ENCODE measurements around the gene TMEM218. TPM values are rescaled to one million over a fixed set of nuclear protein-coding genes. Genes with fewer than 3 reads are reported as not detected.

Gene TMEM218
- total and polyA plus RNA-seq, 2 donors (not counting 3 experiments of a cell fraction or from before 2014, with no cell fraction given) = 23.8 to 45.1 TPM

DNA sequence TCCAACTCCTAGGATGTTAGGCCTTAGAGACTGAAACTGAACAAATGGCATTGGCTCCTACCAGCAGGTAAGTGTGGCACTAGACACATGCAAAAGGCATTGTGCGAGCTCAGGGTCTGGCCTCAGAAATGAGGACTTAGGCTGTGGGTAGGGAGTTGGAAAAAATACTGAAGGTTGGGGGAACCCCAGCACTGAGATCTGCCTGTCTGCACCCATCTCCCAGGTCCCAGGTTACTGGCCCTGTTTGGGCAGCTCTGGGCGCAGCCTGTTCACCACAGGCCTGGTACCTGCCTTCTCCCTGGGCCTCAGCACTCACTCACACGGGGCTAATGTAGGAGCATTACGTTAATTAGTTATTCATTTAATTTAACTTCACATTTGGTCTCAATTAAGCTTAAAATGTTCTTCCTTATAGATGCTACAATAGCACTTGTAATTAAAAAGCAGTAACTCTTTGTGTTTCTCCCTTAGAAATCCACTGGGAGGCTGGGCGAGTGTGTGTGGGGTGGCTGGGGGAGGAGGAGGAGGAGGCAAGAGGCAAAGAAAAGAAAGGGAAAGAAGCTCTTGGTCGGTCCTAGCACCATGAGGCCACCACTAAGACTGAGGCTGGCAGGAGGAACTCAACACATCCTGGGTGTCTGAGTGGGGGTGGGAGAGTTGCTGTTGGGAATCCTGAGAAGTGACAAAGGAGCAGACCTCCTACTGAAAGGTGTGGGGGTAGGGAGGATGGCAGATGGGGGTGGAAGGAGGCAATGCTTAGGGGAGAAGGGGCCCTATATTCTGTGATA is 19.4 kb downstream of the TMEM218 start:
- intact Hi-C loops (cut with micrococcal nuclease) = loop anchor here (1.0 to 10.0 kb wide), 8 partner anchors 19 to 783 kb away; partner anchors contain the start of genes PKNOX2 and TMEM218
- CTCF ChIA-PET = interaction anchor here (0.7 to 6.1 kb wide), 31 partner anchors 10 to 342 kb away, joined by 3 to 141 read pairs (median 8); partner anchors contain the start of genes PKNOX2, SLC37A2 and TMEM218

More for the DNA sequence above, 19.4 kb downstream of the TMEM218 start:
- no peak overlapping the region for H3K9ac ChIP-seq (replicated peaks; ENCODE audit: extremely low read depth, insufficient read depth, low read length)
- no peak for DNase-seq (ENCODE audit: low read depth, low spot score)
- H3K27me3 ChIP-seq (ENCODE audit: control insufficient read depth in 2 of 2, insufficient read depth in 2 of 2, low read length in 2 of 2) = no peaks in the 10 kb centered on the region
- dilution Hi-C loops (cut with MboI; ENCODE audit: extremely low pct_ligation_motif_present, low sequenced_read_pairs) = no loop called here
- FAIRE-seq = no peak
- POLR2A ChIA-PET = no interaction called here
- no peak for TF ChIP-seq POLR2A (IDR thresholded peaks at IDR 0.05; ENCODE audit: low read depth, low read length)
- no peak for TF ChIP-seq MYC (IDR thresholded peaks at IDR 0.05; ENCODE audit: low read depth, low read length)
- TF ChIP-seq, protein P1, sequence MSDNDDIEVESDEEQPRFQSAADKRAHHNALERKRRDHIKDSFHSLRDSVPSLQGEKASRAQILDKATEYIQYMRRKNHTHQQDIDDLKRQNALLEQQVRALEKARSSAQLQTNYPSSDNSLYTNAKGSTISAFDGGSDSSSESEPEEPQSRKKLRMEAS (IDR thresholded peaks at IDR 0.05; ENCODE audit: insufficient read depth, insufficient read length) = no peak
- TF ChIP-seq FOS (IDR thresholded peaks at IDR 0.05; ENCODE audit: borderline replicate concordance, insufficient read depth, low read length) = no peak
- TF ChIP-seq EZH2 (IDR thresholded peaks at IDR 0.05; ENCODE audit: borderline replicate concordance, low read depth, low read length, severe bottlenecking) = no peak
- TF ChIP-seq JUN (IDR thresholded peaks at IDR 0.05; ENCODE audit: borderline replicate concordance, insufficient read depth, insufficient read length, low read depth) = no peak
- no peak for TF ChIP-seq CTCF (IDR thresholded peaks at IDR 0.05; ENCODE audit: extremely low read depth in 1 of 2, insufficient read depth in 1 of 2, low read depth in 1 of 2, low read length in 2 of 2)
- no peak overlapping the region for H3K4me2 ChIP-seq (ENCODE audit: insufficient read depth, low read length)
- no TSS peak for BruUV-seq (replicated peaks)
- peak overlapping the region; percentile 55 for H2AFZ ChIP-seq (ENCODE audit: low read depth, low read length)
- no peak overlapping the region for H3K4me3 ChIP-seq (replicated peaks in 1 of 3; ENCODE audit: insufficient read depth in 1 of 3, low read depth in 1 of 3, low read length in 3 of 3)
- H3K27ac ChIP-seq (ENCODE audit: insufficient read depth, low read depth, low read length) = no peak overlapping the region
- H4K20me1 ChIP-seq (replicated peaks; ENCODE audit: control insufficient read depth, extremely low read depth, insufficient read depth, low read length) = no peaks in the 10 kb centered on the region
- peaks cover 11% of the 10 kb centered on the region for H3K4me1 ChIP-seq (ENCODE audit: control insufficient read depth, extremely low read depth, insufficient read depth, low read length)
- no peaks in the 10 kb centered on the region for H3K79me2 ChIP-seq (ENCODE audit: control insufficient read depth, insufficient read depth, low read length)
- H3K9me1 ChIP-seq (replicated peaks; ENCODE audit: control insufficient read depth, extremely low read depth, insufficient read depth, low read length) = no peaks in the 10 kb centered on the region
- H3K36me3 ChIP-seq (ENCODE audit: control insufficient read depth in 2 of 2, extremely low read depth in 1 of 2, insufficient read depth in 2 of 2, low read length in 2 of 2) = no peaks in the 10 kb centered on the region
- no peaks in the 10 kb centered on the region for H3K9me3 ChIP-seq (replicated peaks; ENCODE audit: control insufficient read depth, insufficient read depth, low read length)
